ENCODE results near the gene TMPRSS7.

TMPRSS7 gene

DNA sequence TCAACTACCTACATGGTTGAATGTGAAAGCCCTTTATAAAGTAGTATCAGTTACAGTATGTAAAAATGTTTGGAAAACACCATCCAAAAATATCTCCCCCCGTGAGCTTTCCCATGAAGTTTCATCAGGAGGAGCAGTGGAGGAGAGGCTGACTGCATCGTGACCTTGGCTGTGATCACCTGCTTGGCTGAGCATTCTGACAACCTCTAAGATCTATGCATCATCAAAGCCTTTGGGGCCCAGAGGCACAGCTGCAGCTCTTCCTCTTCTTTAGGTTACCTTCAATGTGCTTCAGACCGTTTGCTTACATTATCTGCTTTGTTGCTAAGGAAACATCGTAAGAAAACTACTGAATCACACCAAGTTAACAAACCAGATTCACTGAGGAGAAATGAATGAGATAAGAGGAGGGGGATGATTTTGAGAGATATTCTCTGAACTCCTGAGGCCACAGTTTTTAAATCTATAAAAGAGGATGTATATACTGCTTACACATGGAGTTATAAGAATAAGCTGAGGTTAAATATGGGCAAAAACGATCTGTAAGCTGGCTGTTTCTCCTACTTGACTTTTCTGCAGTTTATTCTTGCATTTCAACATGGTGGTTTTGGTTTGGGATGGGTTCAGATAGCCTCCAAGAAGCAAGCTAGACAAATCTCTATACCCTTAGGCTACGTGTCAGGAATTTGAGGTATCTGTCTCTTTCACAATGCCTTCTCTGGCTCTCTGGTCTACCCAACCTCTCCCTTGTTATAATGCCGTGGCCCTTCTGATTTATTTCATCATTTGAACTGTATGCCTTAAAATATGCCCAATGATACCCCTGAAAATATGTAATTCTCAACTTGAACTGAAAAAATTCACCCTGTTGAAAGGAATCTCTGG, 94.5 kb downstream of the TMPRSS7 start:
- no peak overlapping the region for H3K9ac ChIP-seq (ENCODE audit: low read length)
- H3K4me1 ChIP-seq (ENCODE audit: control insufficient read depth, insufficient read depth, low read length), result peaks cover under 1% of the 10 kb centered on the region
- H3K27me3 ChIP-seq (ENCODE audit: control insufficient read depth, insufficient read depth, low read length), result no peaks in the 10 kb centered on the region
- H3K4me3 ChIP-seq (ENCODE audit: low read length), result no peak overlapping the region
- no peaks in the 10 kb centered on the region for H3K36me3 ChIP-seq (ENCODE audit: control insufficient read depth, insufficient read depth, low read length)
- H3K9me3 ChIP-seq (ENCODE audit: control insufficient read depth, low read length), result no peaks in the 10 kb centered on the region

DNA sequence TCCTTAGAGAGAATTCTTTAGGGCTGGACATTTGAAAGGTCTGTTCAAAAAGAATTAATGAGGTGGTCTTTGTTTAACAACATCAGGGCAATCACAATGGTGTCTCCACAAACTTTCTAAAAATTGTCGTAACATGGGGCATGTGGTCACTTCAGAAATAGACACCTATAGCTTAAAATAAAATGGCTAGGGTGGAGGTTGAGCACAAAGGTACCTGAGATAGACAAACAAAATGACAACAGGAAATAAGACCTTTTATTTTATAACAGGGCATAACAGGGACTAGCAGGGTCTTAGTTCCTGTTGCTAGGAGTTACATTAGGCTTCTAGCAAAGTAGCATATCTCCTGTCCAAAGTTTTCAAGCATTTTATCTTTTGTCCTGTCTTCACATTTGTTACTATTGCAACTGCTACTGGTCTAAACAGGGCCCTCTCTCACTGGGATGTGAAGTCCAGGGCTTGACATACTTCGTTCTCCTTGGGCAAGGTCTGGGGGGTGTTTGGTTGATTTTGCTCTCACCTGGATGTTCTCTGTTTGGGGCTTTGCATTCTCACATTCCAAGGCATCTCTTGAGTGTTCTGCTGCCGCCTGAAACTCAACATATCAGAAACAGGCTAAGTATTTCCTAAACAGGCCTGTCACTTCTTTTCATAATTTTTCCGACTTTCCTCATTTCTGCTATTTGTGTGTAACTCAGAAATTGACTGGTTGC, 95.5 kb downstream of the TMPRSS7 start:
- H3K9ac ChIP-seq (ENCODE audit: low read length), result no peak overlapping the region
- no peak overlapping the region for H3K4me3 ChIP-seq (ENCODE audit: low read length)
- H3K36me3 ChIP-seq (ENCODE audit: control insufficient read depth, insufficient read depth, low read length), result no peaks in the 10 kb centered on the region
- no peaks in the 10 kb centered on the region for H3K9me3 ChIP-seq (ENCODE audit: control insufficient read depth, low read length)
- no peaks in the 10 kb centered on the region for H3K27me3 ChIP-seq (ENCODE audit: control insufficient read depth, insufficient read depth, low read length)
- peaks cover 8% of the 10 kb centered on the region for H3K4me1 ChIP-seq (ENCODE audit: control insufficient read depth, insufficient read depth, low read length)

DNA sequence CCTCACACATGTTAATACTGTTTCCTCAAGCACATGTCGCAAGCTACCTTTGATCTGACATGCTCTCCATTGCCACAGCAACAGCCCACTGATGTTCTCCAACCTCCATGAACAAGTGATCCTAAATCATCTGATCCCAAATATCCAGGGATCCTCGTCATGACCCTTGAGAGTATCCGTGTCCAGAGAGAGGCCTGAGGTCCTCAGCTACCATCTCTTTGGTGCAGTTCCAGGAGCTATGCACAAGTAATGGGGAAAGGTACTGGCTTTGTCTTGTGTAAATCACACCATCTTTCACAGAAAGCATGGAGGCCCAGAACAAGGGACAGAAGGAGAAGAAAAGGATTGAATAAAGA, 96.1 kb downstream of the TMPRSS7 start:
- H3K4me1 ChIP-seq (ENCODE audit: control insufficient read depth, insufficient read depth, low read length), result peaks cover 12% of the 10 kb centered on the region
- H3K9ac ChIP-seq (ENCODE audit: low read length), result no peak overlapping the region
- no peaks in the 10 kb centered on the region for H3K9me3 ChIP-seq (ENCODE audit: control insufficient read depth, low read length)
- no peaks in the 10 kb centered on the region for H3K27me3 ChIP-seq (ENCODE audit: control insufficient read depth, insufficient read depth, low read length)
- H3K4me3 ChIP-seq (ENCODE audit: low read length), result no peak overlapping the region
- no peaks in the 10 kb centered on the region for H3K36me3 ChIP-seq (ENCODE audit: control insufficient read depth, insufficient read depth, low read length)
